Activated CD8-positive, alpha-beta T cell treated with anti-CD3 and anti-CD28 coated beads, Interleukin-2, amount 10 ng/mL, durations not matched to agents 7 days and 5 days (primary cell): ENCODE data around the gene SRA1. TPM values are rescaled to one million over a fixed set of nuclear protein-coding genes. Genes with fewer than 3 reads are reported as not detected.

ENCODE experiments used
- ATAC-seq: fragments of 150-1000 bp; cut with Tn5 transposase; one replicate; pipeline ENCODE4 v1.10.0; 2021; ENCODE audit warnings: moderate library complexity
- CTCF ChIA-PET: fragments of 350-600 bp; sonication (Branson Sonifier 250); formaldehyde crosslinking; loops from one replicate; lab custom pipeline; 2021; ENCODE audit warnings: antibody characterized with exemption; lab: Charles Lee
- POLR2A ChIA-PET: fragments of 350-600 bp; sonication (Branson Sonifier 250); formaldehyde crosslinking; loops from one replicate; lab custom pipeline; 2021; ENCODE audit warnings: antibody characterized with exemption; lab: Charles Lee
- DNase-seq: peaks from one replicate; pipeline ENCODE4 v3.0.0-alpha.2; 2020
- H3K27ac Mint-ChIP-seq: one replicate; pipeline ENCODE4 v1.8.0; 2021; ENCODE audit warnings: mild to moderate bottlenecking, mixed read lengths
- H3K27me3 Mint-ChIP-seq: one replicate; pipeline ENCODE4 v1.8.0; 2021; ENCODE audit warnings: low read depth, mixed read lengths
- H3K36me3 Mint-ChIP-seq: one replicate; pipeline ENCODE4 v1.8.0; 2021; ENCODE audit warnings: low read depth, mixed read lengths
- H3K4me1 Mint-ChIP-seq: one replicate; pipeline ENCODE4 v1.8.0; 2021; ENCODE audit warnings: low read depth, mixed read lengths
- H3K4me3 Mint-ChIP-seq: one replicate; pipeline ENCODE4 v1.8.0; 2021; ENCODE audit warnings: mild to moderate bottlenecking, mixed read lengths
- H3K9me3 Mint-ChIP-seq: one replicate; pipeline ENCODE4 v1.8.0; 2022; ENCODE audit warnings: mixed read lengths; ENCODE audit not compliant: insufficient read depth
- total RNA-seq, 2 experiments: library from RNA; stranded (reverse); gene quantifications; one replicate each; pipeline ENCODE4 v1.2.3, GENCODE V29; 2021

Gene SRA1
- total RNA-seq, 2 experiments from 2014 or later = 42.7 to 43.4 TPM

DNA sequence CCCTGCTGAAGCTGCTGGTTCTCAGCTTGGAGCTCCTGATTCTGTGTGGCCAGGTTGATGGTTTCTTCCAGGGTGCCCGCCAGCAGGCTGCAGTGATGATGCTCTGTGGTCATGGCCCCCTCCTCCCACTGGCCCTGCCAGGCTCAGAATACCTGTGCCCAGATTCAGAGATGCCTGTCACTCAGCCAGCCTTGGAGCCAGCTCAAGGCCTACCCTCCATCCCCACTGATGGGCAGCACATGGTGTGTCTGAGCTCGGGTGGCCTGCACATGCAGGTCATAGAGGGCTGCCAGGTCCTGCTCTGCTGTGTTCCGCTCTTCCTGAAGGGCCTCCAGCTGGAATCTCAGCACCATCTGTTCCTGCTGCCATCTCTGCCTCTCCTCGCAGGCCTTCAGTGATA is 12.8 kb upstream of the SRA1 start:
- Mint-ChIP-seq H3K27ac (peak overlapping the region; percentile 92), H3K4me1 (peaks cover 46% of the 10 kb centered on the region), H3K9me3 (no peaks in the 10 kb centered on the region), H3K36me3 (peaks cover 45% of the 10 kb centered on the region), H3K4me3 (peak overlapping the region; percentile 2), H3K27me3 (no peaks in the 10 kb centered on the region)
- POLR2A ChIA-PET = interaction anchor here (3.6 kb wide), 1 partner anchor 22 kb away, joined by 16 read pairs; the partner anchor contains the start of gene EIF4EBP3
- CTCF ChIA-PET = interaction anchor here (0.6 to 2.8 kb wide), 8 partner anchors 9 to 582 kb away, joined by 3 to 10 read pairs (median 4); partner anchors contain the start of genes CD14, EIF4EBP3 and TMCO6
- ATAC-seq (no peak), DNase-seq (no peak)

DNA sequence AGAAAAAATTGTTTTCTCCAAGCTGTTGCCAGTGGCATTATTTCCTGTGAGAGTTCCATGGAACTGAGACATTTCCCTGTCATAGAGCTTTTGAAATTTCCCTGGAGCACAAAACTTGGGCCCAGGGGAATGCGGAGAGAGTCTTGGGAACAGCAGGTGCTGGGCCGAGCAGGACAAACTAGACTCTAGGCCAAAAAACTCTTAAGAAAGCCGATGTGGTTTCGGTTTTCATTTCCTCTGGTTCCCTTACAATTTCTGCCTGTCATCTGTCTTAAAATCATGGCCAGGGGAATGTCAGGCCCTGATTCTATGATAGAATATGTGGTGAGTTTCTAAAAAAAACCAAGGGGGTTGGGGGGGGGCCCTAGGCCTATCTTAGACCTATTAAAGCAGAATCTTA is 11.9 kb upstream of the SRA1 start:
- Mint-ChIP-seq H3K36me3 (peaks cover 47% of the 10 kb centered on the region), H3K4me3 (peak overlapping the region; percentile 72), H3K27me3 (no peaks in the 10 kb centered on the region), H3K4me1 (peaks cover 48% of the 10 kb centered on the region), H3K9me3 (no peaks in the 10 kb centered on the region), H3K27ac (peak overlapping the region; percentile 92)
- CTCF ChIA-PET = interaction anchor here (0.6 to 2.8 kb wide), 10 partner anchors 10 to 582 kb away, joined by 3 to 10 read pairs (median 4); partner anchors contain the start of genes CD14, EIF4EBP3, IK and NDUFA2
- ATAC-seq = no peak
- POLR2A ChIA-PET = interaction anchor here (1.0 to 3.6 kb wide), 3 partner anchors 12 to 78 kb away, joined by 4 to 16 read pairs (median 8); partner anchors contain the start of genes EIF4EBP3, IK, NDUFA2 and SRA1
- DNase-seq = no peak

DNA sequence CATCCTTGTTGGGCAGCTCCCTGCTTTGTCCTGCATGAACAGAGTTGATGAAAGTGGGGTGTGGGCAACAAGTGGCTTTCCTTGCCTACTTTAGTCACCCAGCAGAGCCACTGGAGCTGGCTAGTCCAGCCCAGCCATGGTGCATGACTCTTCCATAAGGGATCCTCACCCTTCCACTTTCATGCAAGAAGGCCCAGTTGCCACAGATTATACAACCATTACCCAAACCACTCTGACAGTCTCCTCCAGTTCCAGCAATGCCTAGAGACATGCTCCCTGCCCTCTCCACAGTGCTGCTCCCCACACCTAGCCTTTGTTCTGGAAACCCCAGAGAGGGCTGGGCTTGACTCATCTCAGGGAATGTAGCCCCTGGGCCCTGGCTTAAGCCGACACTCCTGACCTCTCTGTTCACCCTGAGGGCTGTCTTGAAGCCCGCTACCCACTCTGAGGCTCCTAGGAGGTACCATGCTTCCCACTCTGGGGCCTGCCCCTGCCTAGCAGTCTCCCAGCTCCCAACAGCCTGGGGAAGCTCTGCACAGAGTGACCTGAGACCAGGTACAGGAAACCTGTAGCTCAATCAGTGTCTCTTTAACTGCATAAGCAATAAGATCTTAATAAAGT is 11.3 kb upstream of the SRA1 start:
- Mint-ChIP-seq H3K27me3 (no peaks in the 10 kb centered on the region), H3K27ac (peak overlapping the region; percentile 92), H3K4me1 (peaks cover 54% of the 10 kb centered on the region), H3K4me3 (peak overlapping the region; percentile 72), H3K36me3 (peaks cover 47% of the 10 kb centered on the region), H3K9me3 (no peaks in the 10 kb centered on the region)
- ATAC-seq (no peak), DNase-seq (no peak)
- POLR2A ChIA-PET = interaction anchor here (1.0 to 3.6 kb wide), 3 partner anchors 11 to 79 kb away, joined by 4 to 16 read pairs (median 8); partner anchors contain the start of genes EIF4EBP3, IK, NDUFA2 and SRA1
- CTCF ChIA-PET = interaction anchor here (0.9 to 2.8 kb wide), 5 partner anchors 64 to 205 kb away, joined by 3 to 10 read pairs (median 5); partner anchors contain the start of genes CD14, IK and NDUFA2

DNA sequence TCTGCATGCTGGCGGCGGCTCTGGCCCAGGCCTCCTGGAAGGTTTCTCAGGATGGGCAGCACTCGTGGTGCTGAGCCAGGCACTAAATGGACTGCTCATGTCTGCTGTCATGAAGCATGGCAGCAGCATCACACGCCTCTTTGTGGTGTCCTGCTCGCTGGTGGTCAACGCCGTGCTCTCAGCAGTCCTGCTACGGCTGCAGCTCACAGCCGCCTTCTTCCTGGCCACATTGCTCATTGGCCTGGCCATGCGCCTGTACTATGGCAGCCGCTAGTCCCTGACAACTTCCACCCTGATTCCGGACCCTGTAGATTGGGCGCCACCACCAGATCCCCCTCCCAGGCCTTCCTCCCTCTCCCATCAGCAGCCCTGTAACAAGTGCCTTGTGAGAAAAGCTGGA is 10.6 kb upstream of the SRA1 start:
- DNase-seq = no peak
- Mint-ChIP-seq H3K4me1 (peaks cover 60% of the 10 kb centered on the region), H3K27ac (peak overlapping the region; percentile 92), H3K9me3 (no peaks in the 10 kb centered on the region), H3K4me3 (no peak overlapping the region), H3K36me3 (peaks cover 44% of the 10 kb centered on the region), H3K27me3 (no peaks in the 10 kb centered on the region)
- no peak for ATAC-seq
- ChIA-PET CTCF (interaction anchor here (2.8 kb wide), 1 partner anchor 67 kb away, joined by 10 read pairs; no protein-coding TSS in a partner anchor), POLR2A (interaction anchor here (2.9 to 3.6 kb wide), 2 partner anchors 20 to 79 kb away, joined by 8 to 16 read pairs; partner anchors contain the start of genes EIF4EBP3, IK and NDUFA2)

- peaks cover 44% of the 10 kb centered on the region for H3K36me3 Mint-ChIP-seq
- H3K9me3 Mint-ChIP-seq = no peaks in the 10 kb centered on the region
- peak overlapping the region; percentile 92 for H3K27ac Mint-ChIP-seq
- ChIA-PET POLR2A (interaction anchor here (2.9 kb wide), 1 partner anchor 80 kb away, joined by 8 read pairs; the partner anchor contains the start of genes IK and NDUFA2), CTCF (no interaction called here)
- no peak for ATAC-seq
- H3K4me1 Mint-ChIP-seq = peaks cover 63% of the 10 kb centered on the region
- no peaks in the 10 kb centered on the region for H3K27me3 Mint-ChIP-seq
- no peak overlapping the region for H3K4me3 Mint-ChIP-seq
- no peak for DNase-seq
Measured at GRCh38 chr5:140567136-140567818, 10.0 kb upstream of the SRA1 start.

DNA sequence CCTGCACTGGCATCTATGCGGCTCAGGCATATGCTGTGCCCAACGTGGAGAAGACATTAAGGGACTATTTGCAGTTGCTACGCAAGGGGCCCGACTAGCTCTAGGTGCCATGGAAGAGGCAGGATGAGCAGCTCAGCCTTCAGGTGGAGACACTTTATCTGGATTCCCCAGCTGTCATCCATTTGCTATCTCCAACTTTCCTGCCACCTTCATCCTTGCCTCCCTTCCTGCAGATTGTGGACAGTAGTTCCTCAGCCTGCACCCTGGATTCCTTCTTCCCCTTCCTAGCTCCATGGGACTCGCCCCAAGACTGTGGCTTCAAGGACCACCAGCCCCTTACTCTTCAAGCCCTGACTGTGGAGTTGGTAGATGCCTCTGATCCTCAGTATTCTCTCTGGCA is 9.4 kb upstream of the SRA1 start:
- no peak for DNase-seq
- Mint-ChIP-seq H3K4me3 (no peak overlapping the region), H3K27me3 (no peaks in the 10 kb centered on the region), H3K9me3 (no peaks in the 10 kb centered on the region), H3K36me3 (peaks cover 44% of the 10 kb centered on the region), H3K4me1 (peaks cover 63% of the 10 kb centered on the region), H3K27ac (no peak overlapping the region)
- ChIA-PET POLR2A (interaction anchor here (0.8 to 3.1 kb wide), 4 partner anchors 9 to 149 kb away, joined by 4 to 21 read pairs (median 6); partner anchors contain the start of genes IK, NDUFA2 and SRA1), CTCF (no interaction called here)
- no peak for ATAC-seq

GRCh38 chr5:140565780-140566095 is 8.5 kb upstream of the SRA1 start:
- Mint-ChIP-seq H3K27ac (peak overlapping the region; percentile 93), H3K36me3 (peaks cover 42% of the 10 kb centered on the region), H3K9me3 (no peaks in the 10 kb centered on the region), H3K27me3 (no peaks in the 10 kb centered on the region), H3K4me1 (peaks cover 63% of the 10 kb centered on the region), H3K4me3 (peak overlapping the region; percentile 89)
- CTCF ChIA-PET = interaction anchor here (0.9 to 1.0 kb wide), 2 partner anchors 19 to 69 kb away, joined by 3 to 4 read pairs; partner anchors contain the start of gene EIF4EBP3
- POLR2A ChIA-PET = interaction anchor here (0.6 to 3.1 kb wide), 9 partner anchors 8 to 276 kb away, joined by 3 to 21 read pairs (median 4); partner anchors contain the start of genes EIF4EBP3, IK, NDUFA2 and SRA1
- no peak for ATAC-seq
- DNase-seq = no peak

GRCh38 chr5:140565024-140565779 is 7.9 kb upstream of the SRA1 start:
- POLR2A ChIA-PET = interaction anchor here (0.6 to 3.1 kb wide), 8 partner anchors 8 to 276 kb away, joined by 3 to 21 read pairs (median 4); partner anchors contain the start of genes EIF4EBP3, IK, NDUFA2 and SRA1

DNA sequence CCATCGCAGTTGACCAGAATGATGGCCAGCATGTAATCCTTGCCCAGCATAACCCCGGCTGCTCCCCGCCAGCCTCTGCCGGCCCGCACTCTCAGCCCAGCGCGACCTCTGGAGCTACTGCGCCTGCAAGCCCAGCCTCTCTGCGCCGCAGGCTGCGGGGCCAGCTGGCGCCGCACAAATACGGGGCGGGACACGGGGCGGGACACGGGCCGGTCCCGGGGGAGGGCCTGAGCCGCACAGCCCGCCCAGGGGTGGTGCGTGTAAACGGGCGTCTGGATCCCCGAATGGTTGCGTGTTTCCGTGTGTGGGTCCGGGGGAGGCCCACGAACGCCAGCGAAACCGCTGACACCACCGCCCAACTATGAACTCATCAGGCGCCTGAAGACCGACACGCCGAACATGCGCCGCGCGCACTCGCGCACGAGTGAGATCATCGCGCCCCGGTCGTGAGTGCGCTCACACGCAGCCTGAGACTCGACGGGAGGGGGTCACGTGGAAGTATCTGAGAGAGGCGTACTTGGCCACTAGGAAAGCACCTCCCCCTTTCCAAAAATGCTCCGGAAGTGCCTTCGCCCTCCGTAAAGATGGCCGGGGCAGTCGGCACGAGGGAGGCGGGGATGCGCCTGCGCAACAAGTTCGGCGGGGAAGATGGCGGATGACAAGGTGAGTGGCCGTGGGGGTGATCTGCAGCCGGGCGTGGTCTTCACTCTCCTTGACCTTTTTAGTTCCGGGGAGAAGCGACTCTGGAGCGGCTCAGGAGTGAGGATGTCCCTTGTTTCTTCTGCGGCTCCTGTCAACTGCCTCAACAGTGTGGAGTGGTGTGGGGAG is 7.1 kb upstream of the SRA1 start, which contains the start of the genes APBB3 and SLC35A4:
Gene APBB3 (minus strand): TSS at position 403 of the 828 bp plus-strand sequence. CDS start 353 bp downstream, at position 50.
Gene SLC35A4 (plus strand): TSS at position 633 of the 828 bp plus-strand sequence. CDS start 2,342 bp downstream, outside the sequence.
- POLR2A ChIA-PET = interaction anchor here (1.3 to 3.1 kb wide), 6 partner anchors 17 to 162 kb away, joined by 3 to 21 read pairs (median 4); partner anchors contain the start of genes ANKHD1, EIF4EBP3, IK and NDUFA2
- peaks cover 54% of the 10 kb centered on the region for H3K4me1 Mint-ChIP-seq
- H3K27ac Mint-ChIP-seq = peak within 1 kb of the TSS; percentile 93

More at GRCh38 chr5:140565024-140565779, 7.9 kb upstream of the SRA1 start:
- Mint-ChIP-seq H3K9me3 (no peaks in the 10 kb centered on the region), H3K4me1 (peaks cover 62% of the 10 kb centered on the region), H3K27me3 (no peaks in the 10 kb centered on the region), H3K36me3 (peaks cover 38% of the 10 kb centered on the region), H3K27ac (peak overlapping the region; percentile 93), H3K4me3 (peak overlapping the region; percentile 89)
- CTCF ChIA-PET = interaction anchor here (0.7 to 1.0 kb wide), 4 partner anchors 17 to 192 kb away, joined by 3 to 4 read pairs (median 3); partner anchors contain the start of gene EIF4EBP3
- no peak for DNase-seq
- ATAC-seq = no peak

More for the DNA sequence above, 7.1 kb upstream of the SRA1 start, which contains the start of the genes APBB3 and SLC35A4:
- Mint-ChIP-seq H3K27me3 (no peaks in the 10 kb centered on the region), H3K9me3 (no peaks in the 10 kb centered on the region), H3K4me3 (peak within 1 kb of the TSS; percentile 89), H3K36me3 (peaks cover 34% of the 10 kb centered on the region)
- ATAC-seq = peak; percentile 92
- CTCF ChIA-PET = interaction anchor here (0.7 to 1.0 kb wide), 3 partner anchors 16 to 192 kb away, joined by 3 read pairs; partner anchors contain the start of genes IK and NDUFA2
- peak; percentile 99 for DNase-seq
